NK-92 (cell line): ENCODE measurements around the gene CELSR1.

Experiments used
- DNase-seq: peaks from one replicate; lab custom pipeline; 2025; ENCODE audit not compliant: unreplicated experiment; lab: John Stamatoyannopoulos, UW

CELSR1 gene

DNA sequence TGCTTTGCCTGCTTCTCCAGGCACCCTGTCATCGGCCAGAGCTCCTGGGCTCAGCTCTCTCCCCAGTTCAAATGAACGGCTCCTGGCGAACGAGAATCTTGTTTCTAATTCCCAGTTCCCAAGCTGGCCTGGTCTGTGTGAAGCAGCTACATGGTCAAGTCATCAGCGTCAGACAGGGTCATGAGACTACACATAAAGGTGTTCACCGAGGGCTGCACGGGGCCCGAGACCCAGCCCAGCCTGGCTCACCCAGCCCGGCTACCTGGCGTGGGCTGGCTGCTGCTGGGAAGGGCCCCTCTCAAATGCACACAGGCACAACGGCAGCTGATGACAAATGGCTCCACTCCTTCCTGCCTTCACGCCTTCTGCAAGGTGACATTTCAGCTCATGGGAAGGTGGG is 14.6 kb upstream of the CELSR1 start:
- no peak for DNase-seq

DNA sequence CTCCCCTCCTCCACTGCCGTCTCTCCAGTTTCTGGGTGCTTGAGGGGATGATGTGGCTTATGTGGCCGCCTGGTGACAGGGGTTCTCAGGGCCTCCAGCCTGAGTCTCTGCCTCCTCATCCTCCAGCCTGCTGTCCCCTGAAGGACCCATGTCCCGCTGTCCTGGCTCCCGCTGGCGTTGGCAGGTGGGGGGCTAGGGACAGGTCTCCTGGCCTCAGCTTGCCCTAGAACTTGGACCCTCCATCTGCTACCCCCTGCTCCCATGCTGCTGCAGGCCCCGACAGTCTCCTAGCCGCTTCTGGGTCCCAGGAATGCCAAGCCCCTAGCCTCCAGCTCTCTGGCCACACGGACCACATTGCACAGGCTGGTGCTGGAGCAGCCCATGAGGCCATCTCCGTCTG is 13.9 kb upstream of the CELSR1 start:
- no peak for DNase-seq

DNA sequence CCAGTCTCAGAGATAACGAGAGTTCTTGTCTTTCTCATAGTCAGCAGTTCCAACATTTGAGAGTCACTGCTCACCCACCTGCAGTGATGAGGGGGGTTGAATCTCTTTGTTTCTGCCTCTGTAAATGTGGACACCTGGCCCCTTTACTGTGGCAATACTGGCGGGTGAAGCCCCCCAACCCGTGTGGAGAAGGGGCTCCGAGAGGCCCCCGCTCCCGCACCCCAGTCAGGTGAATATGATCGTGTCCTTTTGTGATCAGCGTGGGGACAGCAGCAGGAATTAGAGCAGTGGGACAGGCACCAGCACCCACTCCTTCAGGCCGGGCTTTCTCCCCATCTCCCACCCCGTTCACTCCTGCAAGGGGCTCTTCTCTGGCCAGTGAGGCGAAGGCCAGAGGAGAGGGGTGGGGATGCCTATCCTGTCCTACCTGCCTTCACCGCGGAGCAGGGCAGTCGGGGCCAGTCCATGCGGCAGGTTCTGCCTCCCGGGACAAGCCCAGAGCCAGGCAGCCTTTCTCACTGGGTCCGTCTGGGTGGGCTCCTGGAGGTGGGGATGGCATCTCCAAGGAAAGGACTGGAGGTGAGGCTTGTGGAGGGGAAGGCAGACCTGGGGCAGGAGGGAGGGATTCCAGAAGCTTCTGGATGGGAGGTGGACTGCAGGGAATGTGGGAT is 12.7 kb upstream of the CELSR1 start:
- DNase-seq: no peak

DNA sequence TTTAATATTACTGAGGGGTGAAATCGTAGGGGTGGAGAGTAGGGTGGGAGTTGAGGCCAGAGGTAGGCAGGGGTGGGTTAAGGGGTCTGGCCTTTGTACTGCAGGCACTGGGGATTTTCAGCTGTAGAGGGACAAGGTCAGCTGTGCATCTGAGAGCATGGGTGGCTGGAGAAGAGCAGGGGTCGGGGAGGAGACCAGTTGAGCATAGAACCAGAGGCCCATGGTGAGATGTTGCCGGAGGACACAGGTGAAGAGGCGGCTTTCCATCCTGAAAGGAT is 12.1 kb upstream of the CELSR1 start:
- no peak for DNase-seq

DNA sequence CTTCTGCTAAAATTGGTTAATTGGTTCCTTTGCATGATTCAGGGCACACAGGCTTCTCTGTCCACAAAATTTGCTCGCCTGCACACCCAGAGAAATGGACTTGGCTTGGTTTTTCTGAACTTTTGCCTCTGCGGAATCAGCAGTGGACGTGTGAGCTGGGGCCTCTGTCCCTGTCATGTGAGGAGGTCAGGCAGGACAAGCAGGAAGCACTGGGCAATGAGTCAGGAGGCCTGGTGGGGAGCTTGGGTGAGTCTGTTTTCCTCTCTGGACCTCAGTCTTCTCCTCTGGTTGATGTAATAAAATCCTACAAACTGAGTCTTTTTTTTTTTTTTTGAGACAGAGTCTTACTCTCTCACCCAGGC is 10.4 kb upstream of the CELSR1 start:
- DNase-seq: no peak

DNA sequence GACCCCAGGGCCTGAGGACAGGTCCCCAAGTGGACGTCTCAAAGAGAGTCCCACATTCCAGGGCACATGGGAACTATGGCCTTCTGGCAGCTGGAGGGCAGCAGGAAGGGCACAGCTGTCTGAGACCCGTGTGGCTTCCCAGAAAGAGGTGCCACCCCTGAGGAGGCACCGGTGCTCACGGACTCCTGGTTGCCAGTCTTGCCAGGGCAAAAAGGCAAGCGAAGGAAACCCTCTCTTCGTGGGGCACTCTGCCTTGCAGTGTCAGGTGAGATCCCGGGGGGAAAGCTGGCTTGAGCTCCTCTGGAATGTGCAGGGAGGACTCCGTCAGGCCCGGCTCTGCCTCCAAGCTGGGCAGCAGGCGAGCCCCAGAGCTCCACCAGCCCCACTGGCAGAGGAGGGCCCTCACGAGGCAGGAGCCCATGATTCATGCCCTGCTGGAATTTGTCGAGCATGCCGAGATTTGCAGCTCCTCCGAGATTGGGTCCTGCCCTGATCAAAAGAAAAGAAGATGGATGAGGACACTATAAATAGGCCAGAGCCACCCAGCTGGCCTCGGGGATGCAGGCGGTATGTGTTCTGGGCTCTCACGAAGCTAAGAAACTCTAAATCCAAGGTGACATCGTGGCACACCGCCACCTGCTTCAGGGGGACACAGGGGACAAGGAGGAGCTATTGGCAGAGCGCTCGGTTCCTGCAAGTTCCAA is 9.9 kb upstream of the CELSR1 start:
- no peak for DNase-seq

DNA sequence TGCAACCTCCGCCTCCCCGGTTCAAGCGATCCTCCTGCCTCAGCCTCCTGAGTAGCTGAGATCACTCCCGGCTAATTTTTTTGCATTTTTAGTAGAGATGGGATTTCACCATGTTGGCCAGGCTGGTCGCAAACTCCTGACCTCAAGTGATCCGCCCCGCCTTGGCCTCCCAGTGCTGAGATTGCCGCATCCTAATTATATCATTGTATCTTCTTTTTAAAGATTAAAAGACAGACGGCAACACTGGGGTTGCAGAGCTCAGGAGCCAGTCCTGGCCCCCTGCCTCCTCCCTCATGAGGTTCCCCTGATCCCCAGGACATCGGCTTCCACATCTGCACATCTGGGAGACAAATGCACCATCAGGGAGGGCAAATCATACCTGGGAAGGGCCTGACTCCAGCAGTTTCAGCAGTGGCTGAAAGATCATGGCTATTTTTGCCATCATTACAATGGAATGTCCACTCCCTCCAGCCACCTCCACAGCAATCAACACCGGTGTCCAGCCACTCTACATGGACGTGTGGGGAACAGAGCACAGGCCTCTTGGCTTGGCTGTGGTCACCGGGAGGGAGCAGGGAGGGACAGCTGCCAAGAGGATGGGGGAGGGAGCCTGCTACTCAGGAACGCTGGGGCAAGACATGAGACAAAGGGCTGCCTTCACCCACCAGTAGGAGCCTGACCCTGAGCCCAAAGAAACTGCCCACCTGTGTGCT is 9.2 kb upstream of the CELSR1 start:
- no peak for DNase-seq

DNA sequence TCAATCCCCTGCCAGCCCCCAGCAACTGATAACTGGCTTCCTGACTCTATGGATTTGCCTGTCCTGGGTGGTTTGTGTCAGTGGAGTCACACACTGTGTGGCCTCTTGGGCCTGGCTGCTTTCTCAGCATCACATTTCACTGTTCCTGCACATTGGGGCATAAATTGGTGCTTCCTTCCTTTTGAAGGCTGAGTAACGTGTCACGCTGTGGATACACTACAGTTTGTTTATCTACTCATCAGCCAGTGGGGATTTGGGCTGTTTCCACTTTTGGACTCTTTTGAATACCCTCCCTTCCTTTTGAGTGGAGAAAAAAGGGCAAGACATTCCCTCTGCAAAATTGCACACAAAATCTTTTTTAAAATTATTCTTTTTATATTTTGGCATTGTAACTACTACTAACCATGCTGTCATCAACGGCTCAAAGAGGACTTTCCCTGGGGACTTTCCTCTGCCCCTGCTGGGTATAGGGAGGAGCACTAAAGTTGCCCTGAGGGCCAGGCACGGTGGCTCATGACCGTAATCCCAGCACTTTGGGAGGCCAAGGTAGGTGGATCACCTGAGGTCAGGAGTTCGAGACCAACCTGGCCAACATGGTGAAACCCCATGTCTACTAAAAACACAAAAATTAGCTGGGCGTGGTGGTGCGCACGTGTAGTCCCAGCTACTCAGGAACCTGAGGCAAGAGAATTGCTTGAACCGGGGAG is 7.8 kb upstream of the CELSR1 start:
- no peak for DNase-seq

DNA sequence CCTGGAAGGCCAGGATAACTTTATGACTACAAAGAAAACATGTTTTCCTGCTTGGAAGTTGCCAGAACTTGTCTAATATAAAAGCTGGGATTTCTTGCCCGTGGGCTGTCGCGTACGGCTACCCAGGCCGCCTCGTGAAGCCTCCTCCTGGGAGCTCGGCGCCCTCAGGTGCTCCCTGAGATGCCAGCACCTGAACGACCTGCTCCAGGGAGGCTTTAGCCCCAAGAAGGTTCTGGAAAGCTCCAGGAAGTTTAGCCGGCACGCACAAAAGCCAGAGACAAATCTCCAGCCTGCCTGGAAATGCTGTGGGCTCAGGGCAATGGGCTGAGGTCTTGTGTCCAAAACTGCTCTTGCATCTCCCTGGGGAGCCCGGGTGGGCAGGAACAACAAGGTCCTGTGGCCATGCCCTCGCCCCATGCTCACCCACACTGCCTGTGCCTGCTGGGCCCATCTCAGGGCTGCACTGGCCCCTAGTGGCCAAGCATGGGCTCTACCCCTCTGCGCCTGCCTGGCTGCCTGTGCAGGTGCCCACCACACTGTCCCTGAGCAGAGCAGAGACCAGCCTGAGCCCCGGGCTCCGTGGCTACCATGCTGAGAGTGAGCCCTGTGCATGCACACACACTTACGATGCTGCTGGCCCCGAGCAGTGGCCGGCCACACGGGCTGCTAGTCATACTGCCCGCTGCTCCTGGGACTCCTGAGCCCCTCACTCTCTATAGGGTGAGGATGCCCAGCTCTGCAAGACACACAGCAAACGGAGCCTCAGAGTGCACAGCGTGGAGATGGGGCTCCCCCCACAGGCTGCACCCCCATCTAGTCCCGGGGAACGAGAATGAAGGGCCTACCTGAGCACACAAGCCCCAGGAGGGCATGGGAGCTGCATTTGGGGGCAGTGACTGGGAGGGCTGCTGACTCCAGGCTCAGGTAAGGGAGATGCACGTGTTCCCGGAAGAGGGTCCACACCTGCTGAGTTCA is 4.9 kb upstream of the CELSR1 start:
- DNase-seq: no peak

DNA sequence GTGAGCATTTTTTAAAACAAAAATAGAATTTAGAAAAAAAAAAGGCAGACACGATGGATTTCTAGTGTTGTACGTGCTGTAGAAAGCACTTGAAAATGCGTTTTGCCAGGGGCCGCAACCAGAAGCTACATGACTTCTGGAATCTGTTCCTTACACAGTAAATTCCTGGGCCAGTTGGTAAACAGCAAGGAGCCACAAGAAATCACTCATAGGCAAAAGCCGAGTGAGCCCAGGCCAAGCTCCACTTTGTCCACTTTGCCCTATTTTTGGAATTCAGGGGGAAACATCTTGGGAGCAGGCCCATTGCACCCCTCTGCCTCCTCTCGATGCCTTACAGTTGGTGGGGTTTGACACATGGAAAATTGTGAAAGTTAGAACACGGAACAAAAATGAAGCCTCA is 4.1 kb upstream of the CELSR1 start:
- no peak for DNase-seq

DNA sequence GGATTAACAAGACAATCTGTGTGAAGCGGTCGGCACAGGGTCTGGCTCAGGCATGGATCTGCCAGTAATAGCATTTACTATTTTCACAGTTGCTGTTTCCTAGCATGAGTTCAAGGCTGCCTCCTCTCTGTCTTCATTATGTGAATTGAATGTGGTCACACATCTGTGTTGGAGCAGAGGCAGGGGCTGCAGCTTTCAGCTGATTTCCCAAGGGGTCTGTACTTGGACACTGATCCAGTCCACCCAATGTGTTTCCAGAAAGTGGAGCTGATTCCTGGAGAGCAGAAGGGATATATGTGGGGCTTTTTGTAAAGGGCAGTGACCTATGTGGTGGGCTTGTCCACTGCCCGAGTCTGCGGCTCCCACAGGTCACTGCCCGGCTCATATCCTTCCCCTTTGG is 3.5 kb upstream of the CELSR1 start:
- no peak for DNase-seq

DNA sequence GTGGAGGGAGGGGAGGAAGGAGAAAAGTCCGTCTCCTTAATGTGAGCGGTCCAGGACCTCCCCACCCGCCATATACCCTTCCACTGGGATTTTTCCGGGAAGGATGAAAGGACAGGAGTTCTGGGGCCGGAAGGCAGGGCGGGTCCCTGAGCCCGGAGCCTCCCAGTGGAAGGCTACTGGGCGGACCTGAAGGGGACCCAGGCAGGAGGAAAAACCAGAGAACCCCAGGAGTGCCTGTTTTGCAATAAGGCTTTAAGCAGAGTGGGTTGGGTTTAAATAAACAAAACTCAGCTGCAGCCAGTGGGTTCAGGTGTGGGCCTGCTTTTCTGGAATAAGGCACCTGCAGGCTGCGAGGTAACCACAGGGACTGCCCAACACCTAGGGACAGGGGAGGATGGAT is 1.7 kb upstream of the CELSR1 start:
- no peak for DNase-seq

DNA sequence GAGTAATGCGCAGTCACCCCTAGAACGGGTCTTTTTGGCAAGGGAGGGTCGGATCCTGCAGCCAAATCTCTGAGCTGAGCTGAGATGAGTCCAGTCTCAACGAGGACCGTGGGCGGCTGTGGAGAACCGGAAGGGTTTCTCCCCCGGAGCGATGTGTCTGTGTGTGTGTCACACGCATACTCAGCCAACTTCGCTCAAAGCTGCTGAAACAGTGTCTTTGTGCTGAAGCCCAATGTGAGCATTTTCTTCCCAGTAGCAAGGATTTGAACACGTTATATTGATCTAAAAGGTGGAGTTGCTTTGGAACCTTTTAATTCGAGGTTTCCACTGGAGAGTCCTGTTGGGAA is 1.4 kb upstream of the CELSR1 start:
- DNase-seq: no peak

DNA sequence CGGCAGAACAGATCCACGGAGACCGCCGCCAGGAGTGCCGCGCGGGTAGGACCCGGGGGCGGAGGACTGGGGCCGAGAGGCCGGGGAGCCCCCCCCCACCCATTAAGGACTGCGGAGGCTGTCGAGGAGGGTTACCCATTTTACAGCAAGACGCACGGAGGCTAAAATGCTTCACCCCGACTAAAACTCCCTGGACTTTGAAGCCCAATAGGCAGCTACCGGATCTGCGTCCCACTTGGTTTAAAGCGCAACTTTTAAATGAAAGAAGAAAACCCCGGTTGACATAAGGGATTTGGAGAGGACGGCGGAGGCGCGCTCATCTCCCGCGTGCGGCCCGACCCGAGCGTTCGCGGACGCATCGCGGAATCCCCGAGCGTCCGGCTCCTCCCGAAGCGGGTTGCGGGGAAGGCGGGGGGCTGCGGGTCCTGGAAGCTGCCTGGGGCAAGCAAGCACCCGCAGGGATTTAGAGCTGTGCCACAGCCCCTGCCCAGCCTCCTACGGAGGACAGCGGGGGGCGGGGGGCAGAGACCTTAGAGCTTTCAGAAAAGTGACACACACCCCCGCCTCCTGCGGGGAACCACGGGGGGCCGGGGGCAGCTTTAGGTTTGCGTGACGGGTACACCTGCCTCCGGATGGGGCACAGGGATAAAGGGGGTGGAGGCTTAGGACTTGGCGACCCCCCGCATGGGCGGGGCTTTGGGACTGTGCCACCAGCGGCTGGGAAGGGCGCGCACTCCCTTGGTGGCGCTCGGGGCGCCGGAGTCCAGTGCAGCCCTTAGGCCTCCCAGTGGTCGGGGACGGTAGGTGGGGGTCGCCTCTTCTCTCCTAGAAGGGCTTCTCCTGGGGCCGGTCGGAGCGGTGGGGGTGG is 760 bp upstream of the CELSR1 start:
- DNase-seq: no peak

DNA sequence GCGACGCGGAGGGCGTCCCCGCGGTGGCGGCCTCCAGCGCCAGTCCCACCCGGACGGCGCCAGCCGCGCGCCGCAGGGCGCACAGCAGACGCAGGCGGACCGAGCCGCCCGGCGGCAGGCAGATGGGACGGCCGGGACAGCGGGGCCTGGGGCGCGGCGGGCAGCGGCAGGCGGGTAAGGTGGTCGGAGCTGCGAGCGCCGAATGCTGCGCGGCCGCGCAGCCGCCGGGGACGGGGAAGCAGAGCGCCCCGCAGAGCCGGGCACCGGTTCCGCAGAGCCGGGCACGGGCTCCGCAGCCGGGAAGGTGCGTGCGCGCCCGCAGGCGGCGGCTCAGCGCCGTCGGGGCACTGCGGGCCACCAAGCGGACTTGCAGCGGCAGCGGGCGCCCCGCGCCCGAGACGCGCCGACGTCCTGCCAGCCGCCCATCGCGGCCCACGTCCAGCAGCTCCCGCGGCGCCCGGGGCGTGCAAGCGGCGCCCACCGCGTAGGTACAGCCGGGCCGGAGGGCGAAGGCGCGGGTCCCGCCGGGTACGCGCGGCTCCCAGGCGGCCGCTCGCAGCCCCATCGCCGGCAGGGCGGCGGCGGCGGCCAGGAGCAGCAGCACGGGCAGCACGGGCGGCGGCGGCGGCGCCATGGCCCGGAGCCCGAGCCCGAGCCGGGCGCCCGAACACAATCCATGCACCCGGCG is 739 bp downstream of the CELSR1 start:
- DNase-seq: no peak

DNA sequence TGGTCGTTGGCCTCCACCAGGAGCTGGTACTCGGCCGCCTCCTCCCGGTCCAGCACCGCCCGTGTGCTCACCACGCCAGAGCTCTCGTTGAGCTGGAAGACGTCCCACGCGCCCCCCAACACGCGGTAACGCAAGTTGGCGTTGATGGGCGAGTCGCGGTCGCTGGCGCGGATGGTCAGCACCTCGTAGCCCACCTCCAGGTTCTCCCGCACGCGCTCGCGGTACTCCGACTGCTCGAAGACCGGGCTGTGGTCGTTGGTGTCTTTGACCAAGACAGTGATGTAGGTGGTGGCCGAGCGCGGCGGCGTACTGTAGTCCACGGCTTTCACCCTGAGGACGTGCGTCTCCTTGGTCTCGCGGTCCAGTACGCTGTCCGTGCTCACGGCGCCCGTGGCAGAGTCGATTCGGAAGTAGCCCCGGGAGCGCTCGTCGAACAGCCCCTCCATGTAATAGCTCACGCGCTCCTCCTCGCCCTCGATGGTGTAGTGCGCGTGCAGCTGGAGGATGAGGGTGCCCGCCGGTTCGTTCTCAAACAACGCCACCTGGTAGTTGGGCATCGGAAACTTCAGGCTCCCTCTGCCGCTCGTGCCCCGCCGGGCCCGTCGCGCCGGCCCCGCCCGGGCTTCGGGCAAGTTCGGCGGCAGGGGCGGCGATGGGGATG is 1.4 kb downstream of the CELSR1 start:
- no peak for DNase-seq

DNA sequence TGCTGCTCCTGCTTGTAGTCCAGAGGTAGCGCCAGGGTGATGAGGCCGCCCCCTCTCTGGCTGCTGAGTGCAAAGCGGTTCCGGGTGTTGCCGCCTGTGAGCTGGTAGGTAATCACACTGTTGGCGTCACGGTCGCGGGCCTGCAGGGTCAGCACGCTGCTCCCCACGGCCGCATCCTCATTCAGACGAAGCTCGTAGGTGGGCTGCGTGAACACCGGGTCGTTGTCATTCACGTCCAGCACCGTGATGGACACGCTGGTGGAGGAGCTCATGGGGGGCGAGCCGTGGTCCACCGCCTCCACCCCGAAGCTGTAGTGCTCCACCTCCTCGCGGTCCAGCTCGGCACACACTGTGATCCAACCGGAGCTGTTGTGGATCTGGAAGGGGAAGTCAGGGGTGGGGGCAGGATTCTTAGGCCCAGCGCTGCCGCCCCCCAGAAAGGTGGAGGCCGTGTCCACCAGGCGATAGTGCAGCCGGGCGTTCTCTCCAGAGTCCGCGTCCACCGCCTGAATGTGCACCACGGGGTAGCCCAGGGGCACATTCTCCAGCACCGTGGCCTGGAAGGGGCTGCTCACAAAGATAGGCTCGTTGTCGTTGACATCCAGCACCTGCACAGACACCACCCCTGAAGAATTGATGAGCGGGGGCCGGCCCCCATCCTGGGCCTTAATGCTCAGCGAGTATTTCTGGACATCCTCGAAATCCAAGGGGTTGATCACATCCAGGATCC is 2.4 kb downstream of the CELSR1 start:
- no peak for DNase-seq

DNA sequence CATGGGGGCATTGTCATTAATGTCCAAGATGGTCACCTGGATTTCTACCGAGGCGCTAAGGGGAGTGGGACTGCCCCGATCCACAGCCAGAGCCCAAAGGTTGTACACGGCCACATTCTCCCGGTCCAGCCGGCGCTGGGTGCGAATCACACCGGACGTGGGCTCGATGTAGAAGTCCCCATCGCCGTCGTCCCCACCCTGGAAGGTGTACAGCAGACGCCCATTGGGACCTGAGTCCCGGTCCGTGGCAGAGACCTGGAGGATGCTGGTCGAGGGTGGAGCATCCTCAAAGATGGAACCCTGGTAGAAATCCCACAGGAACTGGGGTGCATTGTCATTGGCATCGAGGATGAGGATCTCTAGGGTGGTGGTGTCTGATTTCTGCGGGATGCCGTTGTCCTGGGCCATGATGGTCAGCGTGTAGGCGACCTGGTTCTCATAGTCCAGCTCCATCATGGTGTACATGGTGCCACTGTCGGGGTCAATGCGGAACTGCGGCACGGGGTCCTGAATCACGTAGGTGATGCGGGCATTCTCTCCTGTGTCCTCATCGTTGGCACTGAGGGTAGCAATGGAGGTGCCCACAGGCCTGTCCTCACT is 3.1 kb downstream of the CELSR1 start:
- no peak for DNase-seq
